WTC11 (cell line): Measurements from ENCODE around the gene MRPL55. TPM values are rescaled to one million over a fixed set of nuclear protein-coding genes. Genes with fewer than 3 reads are reported as not detected.

Experiments
- ATAC-seq: fragments of 200-7000 bp; cut with Tn5 transposase; 2 replicates; pipeline ENCODE4 v1.10.0; 2021; ENCODE audit warnings: mild to moderate bottlenecking, moderate library complexity
- CTCF ChIA-PET: fragments of 300-600 bp; sonication (Branson Sonifier 250); formaldehyde crosslinking; loops from one replicate; lab custom pipeline; 2021; ENCODE audit warnings: antibody characterized with exemption; lab: Charles Lee
- POLR2A ChIA-PET: fragments of 350-600 bp; sonication (Branson Sonifier 250); formaldehyde crosslinking; loops from one replicate; lab custom pipeline; 2021; ENCODE audit warnings: antibody characterized with exemption; lab: Charles Lee
- DNase-seq: peaks from one replicate; pipeline ENCODE4 v3.0.0; 2021; ENCODE audit warnings: low spot score
- H3K27ac Mint-ChIP-seq: 2 replicates; pipeline ENCODE4 v1.8.0; 2021; ENCODE audit warnings: mixed read lengths
- H3K27me3 Mint-ChIP-seq: 2 replicates; pipeline ENCODE4 v1.8.0; 2021; ENCODE audit warnings: low read depth, mild to moderate bottlenecking, moderate library complexity, mixed read lengths
- H3K36me3 Mint-ChIP-seq: 2 replicates; pipeline ENCODE4 v1.8.0; 2021; ENCODE audit warnings: mixed read lengths
- H3K4me1 Mint-ChIP-seq: 2 replicates; pipeline ENCODE4 v1.8.0; 2022; ENCODE audit warnings: mixed read lengths
- H3K4me3 Mint-ChIP-seq: 2 replicates; pipeline ENCODE4 v1.8.0; 2021; ENCODE audit warnings: mild to moderate bottlenecking, moderate library complexity, mixed read lengths
- H3K9me3 Mint-ChIP-seq: 2 replicates; pipeline ENCODE4 v1.8.0; 2021; ENCODE audit warnings: mixed read lengths
- CBFB ChIP-seq: sonication (generic); formaldehyde crosslinking; IDR thresholded peaks from 2 replicates; pipeline ENCODE4 v1.8.1; 2022; ENCODE audit warnings: mild to moderate bottlenecking, low read depth, missing genetic modification reagents
- GABPB1 ChIP-seq: sonication (generic); formaldehyde crosslinking; IDR thresholded peaks from 2 replicates; pipeline ENCODE4 v1.8.1; 2023; ENCODE audit warnings: mild to moderate bottlenecking, missing genetic modification reagents
- IRF2 ChIP-seq: sonication (generic); formaldehyde crosslinking; IDR thresholded peaks from 2 replicates; pipeline ENCODE4 v1.8.0; 2022; ENCODE audit warnings: low read depth, missing genetic modification reagents, borderline replicate concordance
- MXD4 ChIP-seq: fragments of 250-450 bp; sonication (Bioruptor Pico); IDR thresholded peaks from 2 replicates; pipeline ENCODE4 v1.8.0; 2021; ENCODE audit warnings: mild to moderate bottlenecking, moderate library complexity, borderline replicate concordance
- NR3C1 ChIP-seq: sonication (generic); formaldehyde crosslinking; conservative IDR thresholded peaks from 2 replicates; pipeline ENCODE4 v1.8.1; 2023; ENCODE audit warnings: low read depth, mild to moderate bottlenecking, missing genetic modification reagents
- SP1 ChIP-seq: sonication (generic); formaldehyde crosslinking; conservative IDR thresholded peaks from 2 replicates; pipeline ENCODE4 v1.8.1; 2022; ENCODE audit warnings: missing genetic modification reagents
- TCF7 ChIP-seq: sonication (generic); formaldehyde crosslinking; IDR thresholded peaks from 2 replicates; pipeline ENCODE4 v1.8.0; 2022; ENCODE audit warnings: mild to moderate bottlenecking, low read depth, missing genetic modification reagents, moderate library complexity
- USF1 ChIP-seq: sonication (generic); formaldehyde crosslinking; IDR thresholded peaks from 2 replicates; pipeline ENCODE4 v1.8.0; 2022; ENCODE audit warnings: mild to moderate bottlenecking, missing genetic modification reagents
- USF2 ChIP-seq: sonication (generic); formaldehyde crosslinking; IDR thresholded peaks from 2 replicates; pipeline ENCODE4 v1.8.1; 2023; ENCODE audit warnings: mild to moderate bottlenecking, missing genetic modification reagents, moderate library complexity
- ZBTB21 ChIP-seq: sonication (generic); formaldehyde crosslinking; IDR thresholded peaks from 2 replicates; pipeline ENCODE4 v1.8.1; 2023; ENCODE audit warnings: mild to moderate bottlenecking, missing genetic modification reagents, borderline replicate concordance
- ZBTB43 ChIP-seq: sonication (generic); formaldehyde crosslinking; IDR thresholded peaks from 2 replicates; pipeline ENCODE4 v1.8.1; 2023; ENCODE audit warnings: mild to moderate bottlenecking, missing genetic modification reagents
- ZNF232 ChIP-seq: sonication (generic); formaldehyde crosslinking; IDR thresholded peaks from 2 replicates; pipeline ENCODE4 v1.8.0; 2022; ENCODE audit warnings: mild to moderate bottlenecking, missing genetic modification reagents
- ZNF281 ChIP-seq: sonication (generic); formaldehyde crosslinking; IDR thresholded peaks from 2 replicates; pipeline ENCODE4 v1.8.0; 2023; ENCODE audit warnings: mild to moderate bottlenecking, missing genetic modification reagents
- ZNF512 ChIP-seq: sonication (generic); formaldehyde crosslinking; IDR thresholded peaks from 2 replicates; pipeline ENCODE4 v1.8.1; 2022; ENCODE audit warnings: missing genetic modification reagents, borderline replicate concordance
- total RNA-seq: library from RNA; stranded (reverse); gene quantifications from 3 replicates; pipeline ENCODE4 v1.2.3, GENCODE V29; 2021
- TF ChIP-seq, protein P1 (sequence below): sonication (generic); formaldehyde crosslinking; IDR thresholded peaks from 2 replicates; pipeline ENCODE4 v1.8.1; 2022; ENCODE audit warnings: low read depth, missing genetic modification reagents, borderline replicate concordance
- TF ChIP-seq, protein P2 (sequence below): sonication (generic); formaldehyde crosslinking; IDR thresholded peaks from 2 replicates; pipeline ENCODE4 v1.8.1; 2022; ENCODE audit warnings: low read depth, mild to moderate bottlenecking, moderate library complexity, missing genetic modification reagents, borderline replicate concordance
- TF ChIP-seq, protein P3 (sequence below): fragments of 250-450 bp; sonication (Bioruptor Pico); conservative IDR thresholded peaks from 2 replicates; pipeline ENCODE4 v1.9.0; 2021; ENCODE audit warnings: mild to moderate bottlenecking

Gene MRPL55
- total RNA-seq, 1 experiment from 2014 or later, result 66.9 TPM

GRCh38 chr1:228158151-228159007 is 49.3 kb upstream of the MRPL55 start (continued):
- TF ChIP-seq, protein P1, sequence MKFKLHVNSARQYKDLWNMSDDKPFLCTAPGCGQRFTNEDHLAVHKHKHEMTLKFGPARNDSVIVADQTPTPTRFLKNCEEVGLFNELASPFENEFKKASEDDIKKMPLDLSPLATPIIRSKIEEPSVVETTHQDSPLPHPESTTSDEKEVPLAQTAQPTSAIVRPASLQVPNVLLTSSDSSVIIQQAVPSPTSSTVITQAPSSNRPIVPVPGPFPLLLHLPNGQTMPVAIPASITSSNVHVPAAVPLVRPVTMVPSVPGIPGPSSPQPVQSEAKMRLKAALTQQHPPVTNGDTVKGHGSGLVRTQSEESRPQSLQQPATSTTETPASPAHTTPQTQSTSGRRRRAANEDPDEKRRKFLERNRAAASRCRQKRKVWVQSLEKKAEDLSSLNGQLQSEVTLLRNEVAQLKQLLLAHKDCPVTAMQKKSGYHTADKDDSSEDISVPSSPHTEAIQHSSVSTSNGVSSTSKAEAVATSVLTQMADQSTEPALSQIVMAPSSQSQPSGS (CRISPR knock-in tag), result no peak
- no peak for TF ChIP-seq USF1 (CRISPR knock-in tag)
- no peak for TF ChIP-seq ZNF232 (CRISPR knock-in tag)
- TF ChIP-seq, protein P2, sequence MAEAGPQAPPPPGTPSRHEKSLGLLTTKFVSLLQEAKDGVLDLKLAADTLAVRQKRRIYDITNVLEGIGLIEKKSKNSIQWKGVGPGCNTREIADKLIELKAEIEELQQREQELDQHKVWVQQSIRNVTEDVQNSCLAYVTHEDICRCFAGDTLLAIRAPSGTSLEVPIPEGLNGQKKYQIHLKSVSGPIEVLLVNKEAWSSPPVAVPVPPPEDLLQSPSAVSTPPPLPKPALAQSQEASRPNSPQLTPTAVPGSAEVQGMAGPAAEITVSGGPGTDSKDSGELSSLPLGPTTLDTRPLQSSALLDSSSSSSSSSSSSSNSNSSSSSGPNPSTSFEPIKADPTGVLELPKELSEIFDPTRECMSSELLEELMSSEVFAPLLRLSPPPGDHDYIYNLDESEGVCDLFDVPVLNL (CRISPR knock-in tag), result no peak
- TF ChIP-seq ZNF281 (CRISPR knock-in tag), result no peak
- no peak for TF ChIP-seq MXD4 (CRISPR knock-in tag)
- no peak for TF ChIP-seq ZBTB43 (CRISPR knock-in tag)
- TF ChIP-seq ZNF512 (CRISPR knock-in tag), result no peak
- TF ChIP-seq IRF2 (CRISPR knock-in tag), result no peak

GRCh38 chr1:228157729-228158126 is 48.6 kb upstream of the MRPL55 start:
- ChIA-PET CTCF (interaction anchor here (1.3 to 1.6 kb wide), 2 partner anchors 8 to 56 kb away, joined by 6 read pairs; partner anchors contain the start of gene IBA57), POLR2A (interaction anchor here (0.5 kb wide), 1 partner anchor 1848 kb away, joined by 3 read pairs; no protein-coding TSS in a partner anchor)
- peaks cover 22% of the 10 kb centered on the region for H3K27me3 Mint-ChIP-seq
- no peak for ATAC-seq
- H3K4me1 Mint-ChIP-seq, result peaks cover 5% of the 10 kb centered on the region; the same call in 1 of the 2 replicates
- no peak overlapping the region for H3K4me3 Mint-ChIP-seq
- H3K9me3 Mint-ChIP-seq, result no peaks in the 10 kb centered on the region
- no peak for DNase-seq
- no peaks in the 10 kb centered on the region for H3K36me3 Mint-ChIP-seq
- H3K27ac Mint-ChIP-seq, result no peak overlapping the region
- TF ChIP-seq USF2, result no peak
- TF ChIP-seq, protein P1 (CRISPR knock-in tag), result no peak
- TF ChIP-seq SP1 (CRISPR knock-in tag), result no peak
- no peak for TF ChIP-seq TCF7 (CRISPR knock-in tag)
- TF ChIP-seq GABPB1 (CRISPR knock-in tag), result no peak
- no peak for TF ChIP-seq NR3C1 (CRISPR knock-in tag)
- TF ChIP-seq CBFB (CRISPR knock-in tag), result no peak
- no peak for TF ChIP-seq ZBTB21 (CRISPR knock-in tag)
- TF ChIP-seq, protein P3, sequence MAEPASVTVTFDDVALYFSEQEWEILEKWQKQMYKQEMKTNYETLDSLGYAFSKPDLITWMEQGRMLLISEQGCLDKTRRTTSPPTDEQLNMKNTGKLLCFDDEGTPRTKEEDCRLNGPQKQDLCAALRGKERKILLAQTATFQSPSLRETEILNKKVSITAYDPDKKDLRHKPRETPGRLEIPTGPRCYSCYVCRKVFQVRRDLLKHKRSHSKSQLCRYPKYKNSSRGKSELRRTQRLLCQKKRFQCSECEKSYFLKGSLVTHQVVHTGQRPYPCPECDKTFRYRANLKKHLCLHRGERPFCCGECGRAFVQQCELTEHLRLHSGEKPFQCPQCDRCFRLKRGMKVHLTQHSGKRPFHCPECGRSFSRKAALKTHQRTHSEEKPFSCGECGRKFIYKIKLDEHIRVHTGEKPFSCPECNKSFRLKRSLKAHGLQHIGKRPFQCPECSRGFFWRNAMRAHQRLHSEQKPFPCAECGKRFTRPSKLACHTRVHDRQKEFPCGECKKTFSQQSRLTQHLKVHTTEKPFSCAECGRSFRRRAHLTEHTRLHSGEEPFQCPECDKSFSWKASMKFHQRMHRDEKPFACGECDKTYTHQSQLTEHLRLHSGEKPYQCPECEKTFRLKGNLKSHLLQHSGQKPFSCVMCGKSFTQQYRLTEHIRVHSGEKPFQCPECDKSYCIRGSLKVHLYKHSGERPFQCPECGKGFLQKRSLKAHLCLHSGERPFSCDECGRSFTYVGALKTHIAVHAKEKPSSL (CRISPR knock-in tag), result no peak
